ENCODE results near the gene KDM2B.
"Not testable (repeated sequence)": the region's sequence is repeated elsewhere in the genome, so short reads cannot be mapped to it uniquely, and the experiment has no call there.

Gene KDM2B

DNA sequence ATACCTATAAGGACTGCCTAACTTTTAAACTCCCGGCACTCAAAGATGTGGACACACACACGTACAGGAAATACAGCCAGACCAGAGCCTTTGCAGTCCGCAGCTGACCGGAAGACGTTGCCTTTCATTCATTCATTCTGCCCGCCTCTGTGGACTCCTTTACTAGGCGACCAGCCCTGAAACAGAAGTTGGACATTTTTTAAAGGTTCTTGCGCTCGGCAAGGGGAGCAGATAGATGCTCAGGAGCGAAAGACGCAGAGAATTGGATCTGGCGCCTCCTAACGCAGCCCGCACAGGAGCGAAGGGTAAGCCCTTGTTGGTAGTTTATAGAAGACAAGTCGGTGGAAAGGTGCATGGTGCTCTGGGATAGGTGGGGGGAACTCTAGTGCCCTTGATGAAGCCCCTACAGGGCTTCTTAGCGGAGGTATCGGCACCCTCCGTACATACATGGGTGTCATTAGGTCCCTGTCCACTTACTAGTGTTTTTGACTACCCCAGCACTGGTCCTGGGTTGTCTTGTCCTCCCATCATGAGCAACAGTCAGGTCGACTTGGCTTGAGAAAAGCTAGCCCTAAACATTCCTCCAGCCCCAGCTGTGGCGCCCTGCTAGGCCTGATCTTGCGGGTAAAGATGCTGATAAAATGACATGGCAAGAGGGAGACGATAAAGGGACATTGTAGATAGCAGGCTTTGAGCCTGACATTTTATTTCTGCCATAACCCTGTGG lies at the start of gene KDM2B:
Gene KDM2B (minus strand): TSS at position 65 of the 727 bp plus-strand sequence. CDS start 112 bp downstream, outside the sequence.
- no peak for FAIRE-seq

DNA sequence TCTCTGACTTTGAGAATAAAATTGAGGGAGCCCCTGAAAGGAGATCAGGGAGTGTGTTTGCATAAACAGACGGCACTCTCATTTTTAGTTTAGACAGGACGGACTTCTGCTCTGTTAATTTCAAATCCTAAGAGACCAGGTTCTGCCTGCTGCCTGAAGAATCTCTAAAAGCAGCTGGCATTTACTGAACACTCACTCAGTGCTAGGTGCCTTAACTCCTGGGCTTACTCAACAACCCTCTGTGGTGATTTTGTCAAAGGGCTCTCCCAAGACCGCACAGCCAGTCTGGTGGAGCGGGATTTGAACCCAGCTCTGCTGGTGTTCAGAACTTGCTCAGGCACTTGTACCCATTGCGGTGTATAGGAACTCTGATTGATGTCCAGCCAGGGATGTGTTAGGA lies 47.7 kb upstream of the KDM2B start:
- FAIRE-seq: no peak

DNA sequence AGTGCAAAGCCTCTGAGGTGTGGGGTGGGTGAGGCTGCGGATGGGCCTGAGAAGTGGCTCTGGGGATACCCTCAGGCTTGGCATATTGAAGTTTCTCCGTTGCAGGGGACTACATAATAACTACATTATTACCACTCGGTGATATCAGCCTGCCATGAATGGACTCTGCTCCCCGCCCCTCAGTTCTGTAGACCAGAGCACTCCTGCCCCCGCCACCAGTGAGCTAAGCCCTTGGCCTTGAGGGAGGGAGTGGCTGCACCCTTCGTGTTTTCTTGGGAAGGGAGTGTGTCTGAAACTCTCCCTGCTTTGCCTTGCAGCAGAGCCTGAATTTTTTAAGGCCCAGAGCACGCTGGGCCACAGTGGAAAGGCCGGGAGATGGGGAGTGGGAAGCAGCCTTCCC lies 47.2 kb upstream of the KDM2B start:
- no peak for FAIRE-seq

DNA sequence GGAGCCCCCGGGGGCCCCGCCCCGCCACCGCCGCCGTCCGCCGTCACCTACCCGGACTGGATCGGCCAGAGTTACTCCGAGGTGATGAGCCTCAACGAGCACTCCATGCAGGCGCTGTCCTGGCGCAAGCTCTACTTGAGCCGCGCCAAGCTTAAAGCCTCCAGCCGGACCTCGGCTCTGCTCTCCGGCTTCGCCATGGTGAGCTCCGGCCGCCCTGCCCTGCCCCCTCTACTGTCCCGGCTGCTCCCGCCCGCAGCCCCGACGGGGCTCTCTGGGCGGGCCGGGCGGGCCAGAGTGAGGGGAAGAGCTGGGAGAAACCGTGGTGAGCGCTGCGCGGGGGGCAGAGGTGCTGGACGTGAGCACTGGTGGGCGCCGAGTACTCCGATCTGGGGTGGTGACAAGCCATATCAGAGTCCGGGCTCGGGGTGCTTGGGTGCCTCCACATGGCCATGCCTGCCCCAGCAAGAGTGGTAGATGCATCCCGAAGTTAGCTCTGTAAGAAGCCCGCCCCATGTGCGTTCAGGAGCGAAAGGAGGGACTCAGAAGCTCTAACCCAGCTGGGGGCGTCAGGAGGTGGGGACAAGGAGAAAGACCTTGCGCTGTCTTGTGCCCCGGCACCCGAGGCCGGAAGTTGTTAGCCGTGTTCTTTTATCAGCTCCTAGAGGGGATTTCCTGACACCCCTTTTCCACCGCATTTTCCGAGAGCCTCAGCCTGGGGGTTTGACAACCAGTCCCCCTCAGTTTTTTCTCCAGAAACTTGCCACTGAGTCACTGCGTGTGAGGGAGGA lies 46.2 kb upstream of the KDM2B start:
- FAIRE-seq: no peak

DNA sequence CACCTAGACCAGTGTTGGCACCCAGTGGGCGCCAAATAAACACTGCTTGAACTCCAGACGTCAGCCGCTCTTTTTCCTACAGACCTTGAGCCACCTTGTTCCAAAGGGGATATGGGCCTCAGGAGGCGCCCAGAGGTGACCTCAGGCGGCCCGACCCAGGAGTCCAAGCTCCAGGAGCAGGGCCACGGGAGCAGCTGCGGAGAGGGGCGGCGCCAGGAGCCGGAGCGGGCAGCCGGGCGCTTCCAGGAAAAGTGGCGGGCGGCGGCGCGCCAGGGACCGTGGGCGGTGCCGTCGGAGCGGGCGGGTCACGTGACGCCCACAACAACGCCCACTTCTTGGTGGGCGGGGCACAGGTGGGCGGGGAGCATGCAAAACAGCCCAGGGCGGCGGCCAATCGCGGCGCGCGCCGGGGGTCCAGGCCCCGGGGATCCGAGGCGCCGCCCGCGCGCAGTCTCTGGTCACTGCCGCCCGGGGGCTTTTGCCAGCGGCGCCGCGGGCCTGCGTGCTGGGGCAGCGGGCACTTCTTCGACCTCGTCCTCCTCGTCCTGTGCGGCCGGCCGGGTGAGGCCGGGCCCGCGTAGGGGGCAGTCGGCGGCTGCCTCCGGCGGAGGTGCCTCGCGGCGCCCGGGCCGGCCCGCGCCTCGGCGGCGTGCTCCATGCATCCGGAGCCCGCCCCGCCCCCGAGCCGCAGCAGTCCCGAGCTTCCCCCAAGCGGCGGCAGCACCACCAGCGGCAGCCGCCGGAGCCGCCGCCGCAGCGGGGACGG lies 45.4 kb upstream of the KDM2B start, which contains the start of gene ORAI1:
Gene ORAI1 (plus strand): TSS at position 444 of the 766 bp plus-strand sequence.
- no peak for FAIRE-seq

DNA sequence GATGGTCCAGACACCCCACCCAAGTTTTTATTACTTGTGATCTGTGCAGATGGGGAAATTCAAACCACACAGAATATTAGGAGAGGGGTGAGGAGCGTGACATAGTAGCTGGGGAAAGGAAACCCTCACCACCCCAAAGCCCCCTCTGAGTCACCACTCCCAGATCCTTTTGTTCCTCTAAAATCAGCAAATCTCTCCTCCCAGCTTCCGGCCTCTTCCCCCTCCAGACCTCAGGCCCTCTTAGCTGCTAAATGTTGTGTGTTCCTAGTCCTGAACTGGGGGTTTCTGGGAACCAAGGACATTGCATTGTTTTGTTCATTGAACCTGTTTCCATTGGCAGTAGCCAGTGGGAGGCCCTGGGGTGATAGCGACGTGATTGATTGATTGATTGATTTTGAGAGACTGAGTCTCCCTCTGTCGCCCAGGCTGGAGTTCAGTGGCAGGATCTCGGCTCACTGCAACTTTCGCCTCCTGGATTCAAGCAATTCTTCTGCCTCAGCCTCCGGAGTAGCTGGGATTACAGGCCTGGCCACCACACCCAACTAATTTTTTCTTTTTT lies 39.6 kb upstream of the KDM2B start:
- FAIRE-seq: no peak

DNA sequence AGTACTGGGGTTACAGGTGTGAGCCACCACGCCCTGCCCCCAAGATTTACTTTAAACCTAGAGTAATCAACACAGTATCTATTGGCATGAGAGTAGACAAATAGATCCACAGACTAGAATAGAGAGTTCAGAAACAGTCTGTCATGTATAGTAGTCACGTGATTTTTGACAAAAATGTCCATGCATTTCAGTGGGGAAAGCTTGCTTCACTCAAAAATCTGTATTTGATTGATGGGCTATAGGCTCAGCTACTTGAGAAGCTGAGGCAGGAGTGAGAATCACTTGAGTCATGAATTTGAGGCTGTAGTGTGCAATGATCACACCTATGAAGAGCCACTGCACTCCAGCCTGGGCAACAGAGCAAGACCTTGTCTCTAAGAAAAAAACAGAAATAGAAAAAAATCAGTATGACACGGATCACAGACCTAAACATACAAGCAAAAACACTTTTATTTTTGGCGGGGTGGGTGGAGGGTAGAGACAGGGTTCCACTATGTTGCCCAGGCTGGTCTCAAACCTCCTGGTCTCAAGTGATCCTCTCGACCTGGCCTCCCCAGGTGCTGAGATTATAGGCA lies 37.9 kb upstream of the KDM2B start:
- no peak for FAIRE-seq

DNA sequence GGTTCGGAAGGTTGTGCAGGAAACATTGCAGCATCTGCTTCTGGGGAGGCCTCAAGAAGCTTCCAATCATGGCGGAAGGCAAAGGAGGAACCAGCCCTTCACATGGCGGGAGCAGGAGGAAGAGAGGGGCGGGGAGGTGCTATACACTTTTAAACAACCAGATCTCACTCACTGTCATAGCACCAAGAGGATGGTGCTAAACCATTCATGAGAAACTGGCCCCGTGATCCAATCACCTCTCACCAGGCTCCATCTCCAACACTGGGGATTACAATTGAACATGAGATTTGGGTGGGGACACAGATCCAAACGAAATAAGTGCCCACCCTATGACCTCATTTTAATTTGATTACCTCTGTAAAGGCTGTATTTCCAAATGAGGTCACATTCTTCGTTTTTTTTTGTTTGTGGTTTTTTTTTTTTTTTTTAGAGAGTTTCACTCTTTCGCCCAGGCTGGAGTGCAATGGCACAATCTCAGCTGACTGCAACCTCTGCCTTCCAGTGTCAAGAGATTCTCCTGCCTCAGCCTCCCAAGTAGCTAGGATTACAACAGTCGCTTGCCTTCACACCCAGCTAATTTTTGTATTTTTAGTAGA lies 34.1 kb upstream of the KDM2B start:
- FAIRE-seq: no peak

DNA sequence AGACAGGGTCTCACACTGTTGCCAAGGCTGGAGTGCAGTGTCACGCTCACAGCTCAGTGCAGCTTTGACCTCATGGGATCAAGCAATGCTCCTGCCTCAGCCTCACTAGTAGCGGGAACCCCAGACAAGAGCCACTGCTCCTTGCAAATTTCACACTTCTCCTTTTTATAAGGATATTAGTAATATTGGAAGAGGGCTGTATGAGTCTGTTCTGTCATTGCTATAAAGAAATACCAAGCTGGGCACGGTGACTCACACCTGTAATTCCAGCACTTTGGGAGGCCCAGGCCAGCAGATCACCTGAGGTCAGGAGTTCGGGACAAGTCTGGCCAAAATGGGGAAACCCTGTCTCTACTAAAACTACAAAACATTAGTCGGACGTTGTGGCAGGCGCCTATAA lies 32.6 kb upstream of the KDM2B start:
- no peak for FAIRE-seq

DNA sequence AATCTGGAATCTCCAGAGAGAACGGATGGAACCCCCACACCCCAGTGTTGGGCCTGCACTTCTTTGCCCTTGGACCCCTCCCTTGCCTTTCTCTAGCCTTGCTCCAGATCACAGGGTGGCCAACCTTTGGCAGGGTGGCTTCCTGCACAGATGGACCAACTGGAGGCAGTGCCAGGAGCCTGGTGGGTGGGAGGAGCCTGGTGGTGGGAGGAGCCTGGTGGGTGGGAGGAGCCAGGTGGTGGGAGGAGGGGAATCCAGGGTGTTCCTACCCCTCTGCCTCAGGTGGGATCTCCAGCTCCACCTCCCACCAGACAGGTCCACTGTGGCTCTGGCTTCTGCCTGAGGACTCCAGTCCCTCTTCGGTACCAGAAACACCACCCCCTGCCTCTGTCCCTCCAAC lies 30.5 kb upstream of the KDM2B start:
- FAIRE-seq: no peak

DNA sequence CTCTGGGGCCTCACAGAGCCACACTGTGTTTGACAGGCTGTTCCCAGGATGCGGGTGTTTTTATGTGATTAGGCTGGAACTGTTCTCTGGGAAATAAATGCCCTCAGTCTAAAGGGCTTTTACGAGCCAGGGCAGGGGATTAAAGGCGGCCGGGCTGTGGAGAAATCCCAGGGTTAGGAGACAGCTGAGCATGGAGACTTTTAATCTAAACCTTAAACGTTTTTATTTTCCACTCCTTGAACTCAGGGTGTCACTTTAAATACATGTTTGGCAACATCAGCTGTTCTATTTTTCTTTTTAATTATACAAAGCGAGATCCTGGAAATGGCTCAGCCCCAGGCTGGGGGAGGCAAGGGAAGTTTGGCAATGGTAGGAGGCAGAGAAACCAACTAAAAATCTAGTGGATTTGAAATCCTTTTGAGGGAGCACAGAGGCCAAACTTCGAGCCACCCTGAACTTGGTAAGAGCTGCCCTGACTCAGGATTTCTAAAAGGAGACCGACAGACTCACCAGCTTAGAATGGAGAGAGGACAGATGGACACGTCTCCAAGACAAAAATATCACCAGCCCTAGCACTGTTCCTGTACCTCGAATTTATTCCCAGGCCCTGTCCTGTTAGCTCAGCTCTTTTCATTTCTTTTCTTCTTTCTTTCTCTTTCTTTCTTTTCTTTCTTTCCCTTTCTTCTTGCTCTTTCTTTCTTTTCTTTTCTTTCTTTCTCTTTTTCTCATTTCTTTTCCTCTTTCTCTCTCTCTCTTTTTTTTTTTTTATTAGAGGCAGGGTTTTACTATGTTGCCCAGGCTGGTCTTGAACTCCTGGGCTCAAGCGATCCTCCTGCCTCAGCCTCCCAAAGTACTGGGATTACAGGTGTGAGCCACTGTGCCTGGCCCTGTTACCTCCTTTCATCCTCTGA lies 29.7 kb upstream of the KDM2B start:
- FAIRE-seq: no peak

DNA sequence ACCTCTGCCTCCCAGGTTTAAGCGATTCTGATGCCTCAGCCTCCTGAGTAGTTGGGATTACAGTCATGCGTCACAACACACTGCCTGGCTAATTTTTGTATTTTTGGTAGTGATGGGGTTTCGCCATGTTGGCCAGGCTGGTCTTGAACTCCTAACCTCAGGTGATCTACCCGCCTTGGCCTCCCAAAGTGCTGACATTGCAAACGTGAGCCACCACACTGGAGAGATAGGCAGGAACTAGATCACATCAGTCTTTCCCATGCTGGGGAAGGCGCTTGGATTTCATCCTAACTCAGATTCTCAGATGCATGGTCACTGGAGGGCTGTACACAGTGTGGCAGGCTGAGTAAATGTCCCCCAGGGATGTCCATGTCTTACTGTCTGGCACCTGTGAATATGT lies 27.5 kb upstream of the KDM2B start:
- no peak for FAIRE-seq

DNA sequence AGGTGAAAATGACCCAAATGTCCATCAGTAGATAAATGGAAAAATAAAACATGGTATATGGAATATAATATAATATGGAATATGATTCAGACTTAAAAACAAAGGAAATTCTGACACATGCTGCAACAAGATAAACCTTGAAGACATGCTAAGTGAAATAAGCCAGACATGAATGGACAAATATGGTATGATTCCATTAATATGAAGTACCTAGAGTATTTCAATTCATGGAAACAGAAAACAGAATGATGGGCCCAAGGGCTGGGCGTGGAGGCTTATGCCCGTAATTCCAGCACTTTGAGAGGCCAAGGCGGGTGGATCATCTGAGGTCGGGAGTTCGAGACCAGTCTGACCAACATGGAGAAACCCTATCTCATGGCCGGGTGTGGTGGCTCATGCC lies 22.8 kb upstream of the KDM2B start:
- no peak for FAIRE-seq

DNA sequence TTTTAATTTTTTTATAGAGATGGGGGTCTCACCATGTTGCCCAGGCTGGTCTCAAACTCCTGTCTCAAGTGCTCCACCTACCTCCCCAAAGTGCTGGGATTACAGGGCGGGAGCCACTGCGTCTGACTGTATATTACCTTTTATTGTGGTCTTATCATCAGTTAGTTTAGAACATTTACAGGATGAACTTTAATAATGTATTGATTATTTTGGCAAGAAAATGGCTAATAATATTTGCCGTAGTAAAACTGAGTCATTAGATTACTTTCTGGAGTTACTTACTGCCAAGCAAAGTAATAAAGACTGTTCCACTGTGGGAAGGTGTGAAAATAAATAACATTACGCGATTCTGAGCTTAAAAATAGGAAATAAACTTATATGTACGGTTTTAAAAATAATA lies 21.9 kb upstream of the KDM2B start:
- FAIRE-seq: no peak

DNA sequence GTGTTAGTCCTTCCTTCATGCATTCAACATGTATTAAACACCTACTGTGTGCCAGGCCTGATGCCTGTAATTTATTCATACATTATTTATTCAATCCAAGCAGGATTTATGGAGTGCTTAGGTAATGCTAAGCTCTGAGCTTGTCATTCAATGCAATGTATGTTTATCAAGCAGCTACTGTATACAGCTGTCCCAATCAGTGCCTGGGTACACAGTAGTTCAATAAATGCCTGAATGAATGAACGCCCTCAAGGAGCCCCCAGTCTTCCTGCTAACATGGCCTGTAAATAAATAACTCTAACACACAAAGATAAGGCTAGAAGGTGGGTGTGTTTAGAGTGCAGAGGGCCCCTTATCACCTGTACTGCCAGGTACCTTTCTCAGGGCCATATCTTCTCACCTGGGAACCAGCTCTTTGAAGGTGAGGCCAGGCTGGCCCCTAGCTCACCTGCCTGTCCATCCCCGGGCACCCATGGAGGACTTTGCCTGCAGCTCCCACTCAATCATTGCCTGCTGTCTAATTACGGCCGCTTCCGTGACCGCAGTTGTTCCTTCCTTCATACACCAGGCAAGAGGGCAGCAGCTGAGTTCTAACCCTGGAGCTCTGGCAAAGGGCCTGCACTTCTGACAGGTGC lies 20.0 kb upstream of the KDM2B start:
- no peak for FAIRE-seq

DNA sequence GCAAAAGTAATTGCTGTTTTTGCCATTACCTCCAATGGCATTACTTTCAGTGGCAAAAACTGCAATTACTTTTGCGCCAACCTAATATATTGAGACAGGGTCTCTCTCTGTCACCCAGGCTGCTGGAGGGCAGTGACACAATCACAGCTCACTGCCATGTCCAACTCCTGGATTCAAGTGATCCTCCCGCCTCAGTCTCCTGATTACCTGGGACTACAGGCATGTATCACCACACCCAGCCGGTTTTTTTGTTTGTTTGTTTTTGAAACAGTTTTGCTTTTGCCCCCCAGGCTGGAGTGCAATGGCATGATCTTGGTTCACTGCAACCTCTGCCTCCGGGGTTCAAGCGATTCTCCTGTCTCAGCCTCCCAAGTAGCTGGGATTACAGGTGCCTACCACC lies 15.7 kb upstream of the KDM2B start:
- FAIRE-seq: no peak

DNA sequence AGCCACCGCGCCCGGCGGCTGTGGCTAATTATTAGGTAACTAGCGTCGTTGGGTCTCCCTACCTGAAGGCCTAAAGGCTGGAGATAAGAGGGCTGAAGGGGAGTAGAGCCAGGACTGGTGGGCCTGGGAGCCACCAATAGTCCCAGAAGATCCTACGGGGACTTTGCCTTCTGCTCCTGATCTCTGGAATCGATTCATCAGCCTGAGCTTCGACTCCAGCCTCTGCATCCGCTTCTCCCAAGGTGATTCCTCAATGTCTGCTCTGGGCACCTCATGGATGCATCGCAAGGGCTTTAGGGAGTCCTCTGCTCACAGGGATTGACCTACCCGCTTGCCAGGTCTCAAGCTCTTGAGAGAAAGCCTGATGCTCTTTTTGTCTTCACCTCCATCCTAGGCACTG lies 14.7 kb upstream of the KDM2B start:
- FAIRE-seq: no peak

DNA sequence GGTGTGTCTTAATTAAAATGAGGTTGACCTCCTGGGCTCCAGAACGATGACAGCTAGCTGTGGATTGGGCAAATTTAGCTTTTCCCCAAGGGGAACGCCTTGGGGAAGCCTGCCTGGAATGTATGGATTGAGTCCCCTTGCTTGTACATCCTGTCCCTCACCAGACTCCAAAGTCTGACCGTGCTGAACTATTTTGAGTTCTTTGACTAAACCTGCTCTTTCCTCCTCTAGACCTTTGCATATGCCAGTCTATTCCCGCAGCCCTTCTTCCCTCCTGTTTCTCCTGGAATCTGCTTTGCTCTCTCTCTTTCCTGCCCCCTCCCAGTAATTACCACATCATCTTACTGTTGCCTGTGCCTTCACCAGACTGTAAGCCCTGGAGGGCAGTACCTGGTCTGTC lies 11.5 kb upstream of the KDM2B start:
- FAIRE-seq: no peak

DNA sequence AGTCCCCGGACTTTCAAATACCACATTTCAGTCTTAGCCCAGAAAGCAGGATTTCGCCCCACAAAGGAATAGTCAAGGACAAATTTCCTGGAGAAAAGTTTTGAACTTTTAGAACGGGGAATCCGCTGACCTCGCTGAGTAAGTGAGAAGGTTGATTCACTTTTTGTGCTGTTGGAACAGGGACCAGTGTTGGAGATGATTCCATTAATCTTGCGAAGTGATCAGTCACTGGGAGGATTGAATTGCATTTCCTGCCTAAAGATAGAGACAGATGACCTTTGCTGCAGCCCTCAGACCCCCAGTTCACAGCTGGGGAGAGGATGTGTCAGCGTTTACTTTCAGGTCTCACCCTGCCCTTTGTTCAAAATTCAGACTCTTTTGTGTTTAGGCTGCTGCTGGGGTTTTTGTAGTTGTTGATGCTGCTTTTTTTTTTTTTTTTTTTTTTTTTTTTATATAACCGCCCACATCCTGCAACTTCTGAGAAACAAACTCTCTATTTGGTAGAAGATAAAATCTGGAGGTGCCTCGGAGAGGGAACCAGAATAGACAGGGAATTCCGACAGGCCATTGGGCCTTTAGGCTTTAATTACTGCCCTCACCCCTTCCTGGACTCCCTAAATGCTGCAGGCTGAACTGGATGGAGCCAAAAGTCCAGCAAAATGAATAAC lies 9.8 kb upstream of the KDM2B start:
- no peak for FAIRE-seq

DNA sequence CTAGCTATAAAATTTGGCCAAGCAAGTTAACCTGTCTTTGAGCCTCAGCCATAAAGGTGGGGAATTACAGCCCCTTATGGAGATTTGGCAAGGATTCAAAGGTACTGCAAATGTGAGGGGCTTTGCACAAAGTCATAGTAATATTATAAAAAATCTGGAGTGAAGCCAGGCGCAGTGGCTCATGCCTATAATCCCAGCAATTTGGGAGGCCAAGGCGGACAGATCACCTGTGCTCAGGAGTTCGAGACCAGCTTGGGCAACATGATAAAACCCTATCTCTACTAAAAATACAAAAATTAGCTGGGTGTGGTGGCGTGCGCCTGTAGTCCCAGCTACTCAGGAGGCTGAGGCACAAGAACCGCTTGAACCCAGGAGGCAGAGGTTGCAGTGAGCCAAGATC lies 4.1 kb upstream of the KDM2B start:
- not testable (repeated sequence) for FAIRE-seq

Measured in TTC549 (cell line).